A549 (cell line): ENCODE measurements around the gene PDCD4. TPM values are rescaled to one million over a fixed set of nuclear protein-coding genes. Genes with fewer than 3 reads are reported as not detected.

Experiments
- ATAC-seq, 2 experiments: fragments of 200-7000 bp in 1 of 2; fragments of >200 bp in 1 of 2; cut with Nextera tagmentation in 1 of 2; cut with Tn5 transposase in 1 of 2; 3 replicates each; pipeline versions ENCODE4 v1.8.0 to v1.9.1; 2018 to 2020; ENCODE audit warnings: mild to moderate bottlenecking in 1 of 2, moderate library complexity in 1 of 2
- CTCF ChIA-PET: fragments of 300-600 bp; sonication (Branson Sonifier 250); formaldehyde crosslinking; extraction: SDS; loops from one replicate; lab custom pipeline; 2021; ENCODE audit warnings: antibody characterized with exemption, inconsistent platforms; lab: Yijun Ruan, JAX
- POLR2A ChIA-PET: fragments of 350-600 bp; formaldehyde crosslinking; extraction: SDS; loops from one replicate; lab custom pipeline; 2021; ENCODE audit warnings: antibody characterized with exemption, inconsistent platforms; lab: Yijun Ruan, JAX
- DNase-seq, 2 experiments: peaks; one replicate each; pipeline versions ENCODE4 v3.0.0 to v3.0.0-alpha.2; 2011 to 2016; ENCODE audit warnings: low read depth in 1 of 2, low spot score in 1 of 2
- FAIRE-seq: peaks from 2 replicates; lab custom pipeline; 2011; peaks lifted over from hg19 to GRCh38; lab: Jason Lieb, UNC
- H3K27ac ChIP-seq, 2 experiments: fragments of >200 bp; sonication (Bioruptor Twin); formaldehyde crosslinking; 3 replicates each; pipeline ENCODE4 v1.5.1; 2016 to 2017
- H3K4me1 ChIP-seq: fragments of >200 bp; sonication (Bioruptor Twin); formaldehyde crosslinking; 3 replicates; pipeline ENCODE4 v1.6.1; 2016
- H3K4me2 ChIP-seq: fragments of >200 bp; sonication (Bioruptor Twin); formaldehyde crosslinking; 3 replicates; pipeline ENCODE4 v1.6.1; 2016
- H3K4me3 ChIP-seq: fragments of >200 bp; sonication (Bioruptor Twin); formaldehyde crosslinking; 3 replicates; pipeline ENCODE4 v1.5.1; 2016
- H3K9me3 ChIP-seq: fragments of >200 bp; sonication (Bioruptor Twin); formaldehyde crosslinking; 3 replicates; pipeline ENCODE4 v1.6.1; 2016
- BHLHE40 ChIP-seq: IDR thresholded peaks from 2 replicates; pipeline ENCODE4 v1.6.1; 2012; ENCODE audit warnings: low read depth, low read length, inconsistent platforms
- CHD2 ChIP-seq: fragments of 150-350 bp; IDR thresholded peaks from 2 replicates; pipeline ENCODE4 v1.6.1; 2014; ENCODE audit warnings: low read length; ENCODE audit not compliant: partially characterized antibody
- ESRRA ChIP-seq: fragments of 150-350 bp; IDR thresholded peaks from 2 replicates; pipeline ENCODE4 v1.6.1; 2014; ENCODE audit warnings: mild to moderate bottlenecking, low read length, borderline replicate concordance
- FOSB ChIP-seq: fragments of 250-450 bp; sonication (Bioruptor Pico); IDR thresholded peaks from 2 replicates; pipeline ENCODE4 v1.5.0; 2020; ENCODE audit warnings: mild to moderate bottlenecking, moderate library complexity
- HOXA7 ChIP-seq: fragments of 250-450 bp; sonication (Bioruptor Pico); IDR thresholded peaks from 2 replicates; pipeline ENCODE4 v1.5.0; 2020; ENCODE audit warnings: mild to moderate bottlenecking, moderate library complexity
- JUNB ChIP-seq: fragments of >200 bp; sonication (Bioruptor Twin); formaldehyde crosslinking; IDR thresholded peaks from 2 replicates; pipeline ENCODE4 v1.6.1; 2016
- KDM1A ChIP-seq: fragments of 200-600 bp; sonication (generic); IDR thresholded peaks from 2 replicates; pipeline ENCODE4 v1.6.1; 2016; ENCODE audit warnings: low read depth, mild to moderate bottlenecking
- MAZ ChIP-seq: fragments of 150-350 bp; IDR thresholded peaks from 2 replicates; pipeline ENCODE4 v1.6.1; 2014; ENCODE audit warnings: antibody characterized with exemption, low read depth, low read length, borderline replicate concordance
- NFE2L2 ChIP-seq: fragments of 150-350 bp; conservative IDR thresholded peaks from 2 replicates; pipeline ENCODE4 v1.6.1; 2014; ENCODE audit warnings: low read length
- NPAS2 ChIP-seq: fragments of 250-450 bp; sonication (Bioruptor Pico); IDR thresholded peaks from 2 replicates; pipeline ENCODE4 v1.8.0; 2022; ENCODE audit warnings: mild to moderate bottlenecking, moderate library complexity, borderline replicate concordance
- PBX3 ChIP-seq: IDR thresholded peaks from 2 replicates; pipeline ENCODE4 v1.6.1; 2012
- PHF8 ChIP-seq: fragments of 200-600 bp; sonication (generic); IDR thresholded peaks from 2 replicates; pipeline ENCODE4 v1.6.1; 2016; ENCODE audit warnings: low read depth, mild to moderate bottlenecking, antibody characterized with exemption, moderate library complexity, borderline replicate concordance
- RARB ChIP-seq: fragments of 250-450 bp; sonication (Bioruptor Pico); IDR thresholded peaks from 2 replicates; pipeline ENCODE4 v1.8.0; 2021; ENCODE audit warnings: mild to moderate bottlenecking, moderate library complexity
- RCOR1 ChIP-seq: fragments of 150-350 bp; IDR thresholded peaks from 2 replicates; pipeline ENCODE4 v1.6.1; 2014; ENCODE audit warnings: antibody characterized with exemption, low read length, low read depth
- RFX5 ChIP-seq: fragments of 450-650 bp; IDR thresholded peaks from 2 replicates; pipeline ENCODE4 v1.7.1; 2014; ENCODE audit warnings: antibody characterized with exemption, mild to moderate bottlenecking, moderate library complexity
- RNF2 ChIP-seq: fragments of 200-600 bp; sonication (generic); IDR thresholded peaks from 2 replicates; pipeline ENCODE4 v1.6.1; 2016; ENCODE audit warnings: low read depth, mild to moderate bottlenecking, antibody characterized with exemption, moderate library complexity, borderline replicate concordance
- USF2 ChIP-seq: fragments of 450-650 bp; IDR thresholded peaks from 2 replicates; pipeline ENCODE4 v1.6.1; 2014; ENCODE audit warnings: antibody characterized with exemption
- ZSCAN20 ChIP-seq: fragments of 250-450 bp; sonication (Bioruptor Pico); IDR thresholded peaks from 2 replicates; pipeline ENCODE4 v1.8.0; 2022; ENCODE audit warnings: mild to moderate bottlenecking, moderate library complexity
- WGBS: methylation state at CpG from one replicate; pipeline ENCODE4 v1.1.6; 2017; ENCODE audit errors: missing lambda C conversion rate; 5-methylcytosine and 5-hydroxymethylcytosine counted together
- polyA plus RNA-seq, 4 experiments: library from polyadenylated mRNA; depleted of rRNA in 3 of 4; stranded (reverse); fragments of >200 nt; fragmentation: RNase III in 1 of 4; extraction: RNeasy Plus Mini Kit Qiagen cat#74134 plus additional on column Dnase treatment in 1 of 4; gene quantifications; 2 replicates in 3 of 4; 3 replicates in 1 of 4; pipeline ENCODE4 v1.2.3, GENCODE V29; 2011 to 2017
- TF ChIP-seq, protein P1 (sequence below): fragments of 200-600 bp; sonication (generic); IDR thresholded peaks from 2 replicates; pipeline ENCODE4 v1.6.1; 2016; ENCODE audit warnings: antibody characterized with exemption, mild to moderate bottlenecking, moderate library complexity
- TF ChIP-seq, protein P2 (sequence below): IDR thresholded peaks from 2 replicates; pipeline ENCODE4 v1.6.1; 2012; ENCODE audit warnings: low read depth, borderline replicate concordance

PDCD4 gene
- polyA plus RNA-seq, 2 of the 4 experiments (the other 2 are of a cell fraction), result 42.7 to 71.4 TPM

- TF ChIP-seq, protein P1, sequence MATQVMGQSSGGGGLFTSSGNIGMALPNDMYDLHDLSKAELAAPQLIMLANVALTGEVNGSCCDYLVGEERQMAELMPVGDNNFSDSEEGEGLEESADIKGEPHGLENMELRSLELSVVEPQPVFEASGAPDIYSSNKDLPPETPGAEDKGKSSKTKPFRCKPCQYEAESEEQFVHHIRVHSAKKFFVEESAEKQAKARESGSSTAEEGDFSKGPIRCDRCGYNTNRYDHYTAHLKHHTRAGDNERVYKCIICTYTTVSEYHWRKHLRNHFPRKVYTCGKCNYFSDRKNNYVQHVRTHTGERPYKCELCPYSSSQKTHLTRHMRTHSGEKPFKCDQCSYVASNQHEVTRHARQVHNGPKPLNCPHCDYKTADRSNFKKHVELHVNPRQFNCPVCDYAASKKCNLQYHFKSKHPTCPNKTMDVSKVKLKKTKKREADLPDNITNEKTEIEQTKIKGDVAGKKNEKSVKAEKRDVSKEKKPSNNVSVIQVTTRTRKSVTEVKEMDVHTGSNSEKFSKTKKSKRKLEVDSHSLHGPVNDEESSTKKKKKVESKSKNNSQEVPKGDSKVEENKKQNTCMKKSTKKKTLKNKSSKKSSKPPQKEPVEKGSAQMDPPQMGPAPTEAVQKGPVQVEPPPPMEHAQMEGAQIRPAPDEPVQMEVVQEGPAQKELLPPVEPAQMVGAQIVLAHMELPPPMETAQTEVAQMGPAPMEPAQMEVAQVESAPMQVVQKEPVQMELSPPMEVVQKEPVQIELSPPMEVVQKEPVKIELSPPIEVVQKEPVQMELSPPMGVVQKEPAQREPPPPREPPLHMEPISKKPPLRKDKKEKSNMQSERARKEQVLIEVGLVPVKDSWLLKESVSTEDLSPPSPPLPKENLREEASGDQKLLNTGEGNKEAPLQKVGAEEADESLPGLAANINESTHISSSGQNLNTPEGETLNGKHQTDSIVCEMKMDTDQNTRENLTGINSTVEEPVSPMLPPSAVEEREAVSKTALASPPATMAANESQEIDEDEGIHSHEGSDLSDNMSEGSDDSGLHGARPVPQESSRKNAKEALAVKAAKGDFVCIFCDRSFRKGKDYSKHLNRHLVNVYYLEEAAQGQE, result no peak
- no peak for TF ChIP-seq RFX5
These were observed 65.0 kb downstream of the PDCD4 start (continued) for GRCh38 chr10:110936757-110937156.

DNA sequence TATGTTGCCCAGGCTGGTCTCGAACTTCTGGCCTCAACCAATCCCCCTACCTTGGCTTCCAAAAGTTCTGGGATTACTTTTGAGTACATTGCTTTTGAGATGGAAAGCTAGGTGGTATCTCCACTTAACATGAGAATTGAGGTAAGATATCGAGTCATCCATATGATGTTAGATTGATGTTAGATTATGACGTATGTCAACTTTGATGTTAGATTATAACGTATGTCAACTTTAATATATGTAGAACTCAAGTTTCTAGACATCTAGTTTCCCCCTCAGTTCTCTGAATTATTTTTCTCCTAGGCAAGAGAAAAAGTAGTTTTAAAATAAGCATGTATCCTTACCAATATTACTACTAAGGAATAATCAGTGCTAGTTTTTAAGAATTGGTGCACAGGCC lies 67.7 kb downstream of the PDCD4 start:
- DNase-seq (no peak), FAIRE-seq (no peak), ATAC-seq (no peak)
- POLR2A ChIA-PET, result no interaction called here
- H3K4me2 ChIP-seq, result no peak overlapping the region
- H3K4me3 ChIP-seq, result no peak overlapping the region
- TF ChIP-seq ZSCAN20 (CRISPR knock-in tag) (no peak), RCOR1 (no peak), NFE2L2 (no peak), BHLHE40 (no peak), CHD2 (no peak), FOSB (no peak), JUNB (no peak), PBX3 (no peak), PHF8 (no peak), HOXA7 (no peak), NPAS2 (CRISPR knock-in tag) (no peak), MAZ (no peak), KDM1A (no peak), USF2 (no peak), ESRRA (no peak), RARB (CRISPR knock-in tag) (no peak), RNF2 (no peak)
- TF ChIP-seq, protein P2, sequence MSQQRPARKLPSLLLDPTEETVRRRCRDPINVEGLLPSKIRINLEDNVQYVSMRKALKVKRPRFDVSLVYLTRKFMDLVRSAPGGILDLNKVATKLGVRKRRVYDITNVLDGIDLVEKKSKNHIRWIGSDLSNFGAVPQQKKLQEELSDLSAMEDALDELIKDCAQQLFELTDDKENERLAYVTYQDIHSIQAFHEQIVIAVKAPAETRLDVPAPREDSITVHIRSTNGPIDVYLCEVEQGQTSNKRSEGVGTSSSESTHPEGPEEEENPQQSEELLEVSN, result no peak
- TF ChIP-seq, all 56 proteins: peak for 0
- no peaks in the 10 kb centered on the region for H3K9me3 ChIP-seq
- CTCF ChIA-PET, result no interaction called here
- no peak overlapping the region for H3K27ac ChIP-seq
- no peaks in the 10 kb centered on the region for H3K4me1 ChIP-seq
- 96% methylated on average over 4 of the region's 4 CpGs for WGBS
